NCI-H2196 (cell line): Measurements from ENCODE around the gene HBG2.
"Not testable (repeated sequence)": the region's sequence is repeated elsewhere in the genome, so short reads cannot be mapped to it uniquely, and the experiment has no call there.

Experiments
- DNase-seq: peaks from one replicate; lab custom pipeline; 2025; ENCODE audit not compliant: unreplicated experiment; lab: John Stamatoyannopoulos, UW

HBG2 gene

DNA sequence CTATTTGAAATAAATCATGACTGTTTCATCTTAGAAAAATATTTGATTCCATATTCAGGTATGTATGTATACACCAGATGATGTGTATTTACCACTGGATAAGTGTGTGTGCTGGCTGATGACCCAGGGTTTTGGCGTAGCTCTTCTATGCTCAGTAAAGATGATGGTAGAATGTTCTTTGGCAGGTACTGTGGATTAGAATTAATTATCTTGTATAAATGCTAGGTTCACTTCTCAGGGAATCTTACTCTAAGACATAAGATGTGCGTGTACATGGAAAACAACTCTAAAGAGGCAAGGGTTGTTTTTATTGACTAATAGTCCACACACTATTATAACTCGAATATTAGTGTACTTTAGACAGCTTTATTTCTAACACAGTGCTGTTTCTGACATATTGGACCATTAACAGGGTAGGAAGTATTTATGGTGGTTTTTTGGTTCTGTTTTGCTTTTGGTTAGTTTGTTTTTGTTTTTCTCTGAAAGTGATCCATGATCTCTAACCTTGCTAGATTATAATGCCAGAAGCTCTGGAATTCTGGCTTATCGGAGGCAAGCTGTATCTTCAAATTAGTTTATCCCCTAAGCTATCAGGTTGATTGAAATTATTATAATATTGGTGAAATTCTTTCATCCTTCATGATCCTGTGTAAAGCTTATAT, 3.9 kb downstream of the HBG2 start:
- no peak for DNase-seq

GRCh38 chr11:5249807-5250396, 4.7 kb downstream of the HBG2 start, which contains the start of gene HBG1:
HBG1 (minus strand) TSS chr11:5249857; CDS start chr11:5249804, 53 bp downstream.
- not testable (repeated sequence) for DNase-seq

- not testable (repeated sequence) for DNase-seq
Observed at GRCh38 chr11:5248498-5248897, 6.1 kb downstream of the HBG2 start.

DNA sequence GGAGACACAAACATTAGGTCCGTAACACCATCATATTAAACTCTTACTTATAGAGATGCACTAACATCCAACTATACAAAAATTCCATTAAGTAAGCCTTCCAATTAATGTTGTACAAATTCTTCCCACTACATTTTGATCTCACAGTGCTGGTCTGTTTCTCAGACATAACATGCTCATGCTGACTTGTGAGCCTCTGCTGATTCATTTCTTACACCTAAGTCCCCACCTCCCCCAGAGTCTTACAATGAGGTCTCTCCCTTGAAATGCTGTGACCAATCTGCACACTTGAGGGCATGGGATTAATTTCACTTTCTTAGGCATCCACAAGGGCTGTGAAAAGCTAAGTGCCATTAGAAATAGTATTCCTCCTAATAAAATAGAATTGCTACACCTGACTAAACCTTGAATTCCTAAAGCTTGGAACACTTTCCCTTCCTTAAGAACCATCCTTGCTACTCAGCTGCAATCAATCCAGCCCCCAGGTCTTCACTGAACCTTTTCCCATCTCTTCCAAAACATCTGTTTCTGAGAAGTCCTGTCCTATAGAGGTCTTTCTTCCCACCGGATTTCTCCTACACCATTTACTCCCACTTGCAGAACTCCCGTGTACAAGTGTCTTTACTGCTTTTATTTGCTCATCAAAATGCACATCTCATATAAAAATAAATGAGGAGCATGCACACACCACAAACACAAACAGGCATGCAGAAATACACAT, 6.9 kb downstream of the HBG2 start:
- no peak for DNase-seq

- DNase-seq, result no peak
Observed at GRCh38 chr11:5246772-5247471, 7.7 kb downstream of the HBG2 start.

DNA sequence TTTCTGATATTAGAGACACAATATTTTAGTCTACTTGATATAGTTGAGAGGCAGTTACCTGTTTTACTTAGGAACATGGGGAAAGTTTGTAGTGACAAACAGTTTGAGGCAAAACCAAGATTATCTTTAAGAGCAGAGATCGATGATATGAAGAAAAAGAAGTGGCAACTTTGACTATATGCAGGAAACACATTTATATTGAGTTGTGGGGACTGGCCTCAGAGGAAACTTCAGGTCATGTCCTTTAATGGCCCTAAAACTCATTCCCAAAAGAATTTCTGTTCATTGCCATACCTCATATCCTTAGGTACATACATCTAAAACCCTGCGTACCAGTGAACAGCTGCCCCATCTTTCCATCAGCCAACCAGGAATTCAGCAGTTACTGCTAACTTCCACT, 9.4 kb downstream of the HBG2 start:
- no peak for DNase-seq

DNA sequence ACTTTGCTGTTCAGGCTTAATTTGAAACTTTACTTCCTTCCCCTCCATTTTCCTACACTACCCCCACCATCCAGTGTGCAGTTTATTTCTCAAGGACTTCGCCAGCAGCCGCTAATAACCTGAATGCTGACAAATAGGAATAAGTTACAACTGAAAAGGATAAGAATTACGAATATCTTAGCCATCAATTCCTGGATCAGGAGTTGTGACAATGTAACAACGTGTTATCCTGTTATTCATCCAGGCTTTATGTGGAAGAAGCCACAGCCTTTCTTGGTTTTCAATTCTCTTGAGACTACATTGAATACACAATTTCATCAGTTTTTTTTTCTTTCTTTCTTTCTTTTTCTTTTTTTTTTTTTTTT, 10.8 kb downstream of the HBG2 start:
- no peak for DNase-seq

GRCh38 chr11:5242933-5243815, 11.4 kb downstream of the HBG2 start:
- DNase-seq, result no peak

DNA sequence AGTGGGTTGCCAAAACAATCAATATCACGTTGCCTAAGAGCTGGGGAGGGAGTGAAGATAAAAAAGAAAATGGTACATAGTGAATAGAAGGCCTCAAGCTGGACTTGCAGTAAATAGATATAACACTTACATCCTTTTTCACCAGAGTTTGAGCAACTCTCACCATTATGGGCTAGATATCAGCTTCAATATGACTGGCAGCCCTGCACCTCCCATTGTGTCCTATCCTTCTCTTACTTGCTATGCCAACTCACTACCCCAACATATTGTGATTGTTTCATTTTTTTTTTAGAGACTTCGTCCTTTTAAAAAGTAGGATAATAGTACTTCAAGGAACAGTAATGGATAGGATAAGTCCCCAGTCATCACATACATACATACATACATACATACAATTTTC, 12.4 kb downstream of the HBG2 start:
- DNase-seq, result no peak

GRCh38 chr11:5241458-5241857, 13.1 kb downstream of the HBG2 start:
- DNase-seq, result no peak

DNA sequence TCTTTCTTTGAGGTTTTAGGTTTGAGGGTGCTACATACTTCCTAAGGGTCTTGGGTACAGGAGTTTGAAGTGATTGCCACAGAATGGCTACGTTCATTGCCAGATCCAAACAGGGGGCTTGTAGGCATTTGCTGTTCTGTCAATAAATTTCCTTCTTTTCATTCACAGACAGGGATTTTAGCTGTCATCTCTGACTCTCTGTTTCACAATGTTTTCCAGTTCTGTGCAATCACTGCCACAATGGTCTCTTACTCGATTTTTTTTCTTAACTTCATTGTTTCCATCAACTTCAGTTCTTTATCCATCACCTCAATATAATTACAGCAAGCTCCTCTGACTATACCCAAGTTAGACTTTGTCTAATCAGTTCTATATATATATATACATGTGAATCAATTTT, 14.1 kb downstream of the HBG2 start:
- no peak for DNase-seq

DNA sequence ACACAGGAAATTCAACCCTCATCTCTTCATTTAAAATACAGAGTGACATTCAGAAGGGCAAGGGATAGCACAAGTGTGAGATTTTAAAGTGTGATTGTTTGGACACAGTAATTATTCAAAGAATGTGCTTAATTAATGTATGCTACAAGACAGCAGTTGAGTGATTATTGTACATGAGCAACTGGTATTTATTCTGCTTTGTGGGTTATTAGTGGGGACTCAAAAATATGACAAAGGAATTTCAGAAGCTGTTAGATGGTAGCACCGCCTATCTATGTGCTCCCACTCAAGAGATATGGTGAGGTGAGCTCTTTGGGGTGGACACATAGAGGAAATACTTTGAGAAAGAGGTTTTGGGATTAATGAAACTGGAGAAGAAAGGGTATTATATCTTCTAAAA, 14.5 kb downstream of the HBG2 start:
- DNase-seq, result no peak

DNA sequence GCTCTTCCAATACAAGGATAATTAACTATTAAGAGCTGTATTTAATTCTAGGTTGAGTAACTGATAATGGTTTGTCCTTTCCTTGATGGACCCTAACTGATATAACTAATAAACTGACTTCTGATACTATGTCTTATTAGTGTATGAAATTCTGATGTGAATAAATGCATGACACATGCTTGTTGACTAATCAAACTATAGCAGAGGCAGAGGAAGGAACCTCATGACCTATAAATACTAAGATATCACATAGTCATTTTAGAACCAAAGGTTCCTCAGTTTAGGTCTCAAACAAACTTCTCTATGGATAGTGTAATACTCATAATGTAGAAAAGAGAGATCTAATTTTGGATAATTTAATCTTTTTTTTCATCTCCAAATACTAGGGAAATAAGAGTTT, 15.5 kb downstream of the HBG2 start:
- no peak for DNase-seq

GRCh38 chr11:5238486-5238885, 16.1 kb downstream of the HBG2 start:
- DNase-seq, result no peak

DNA sequence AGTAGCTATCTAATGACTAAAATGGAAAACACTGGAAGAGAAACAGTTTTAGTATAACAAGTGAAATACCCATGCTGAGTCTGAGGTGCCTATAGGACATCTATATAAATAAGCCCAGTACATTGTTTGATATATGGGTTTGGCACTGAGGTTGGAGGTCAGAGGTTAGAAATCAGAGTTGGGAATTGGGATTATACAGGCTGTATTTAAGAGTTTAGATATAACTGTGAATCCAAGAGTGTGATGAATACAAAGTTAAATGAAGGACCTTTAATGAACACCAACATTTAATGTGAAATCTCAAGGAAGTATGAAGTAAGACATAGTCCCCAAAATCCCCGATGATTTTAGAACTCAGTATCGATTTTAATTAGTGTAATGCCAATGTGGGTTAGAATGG, 17.2 kb downstream of the HBG2 start:
- no peak for DNase-seq

DNA sequence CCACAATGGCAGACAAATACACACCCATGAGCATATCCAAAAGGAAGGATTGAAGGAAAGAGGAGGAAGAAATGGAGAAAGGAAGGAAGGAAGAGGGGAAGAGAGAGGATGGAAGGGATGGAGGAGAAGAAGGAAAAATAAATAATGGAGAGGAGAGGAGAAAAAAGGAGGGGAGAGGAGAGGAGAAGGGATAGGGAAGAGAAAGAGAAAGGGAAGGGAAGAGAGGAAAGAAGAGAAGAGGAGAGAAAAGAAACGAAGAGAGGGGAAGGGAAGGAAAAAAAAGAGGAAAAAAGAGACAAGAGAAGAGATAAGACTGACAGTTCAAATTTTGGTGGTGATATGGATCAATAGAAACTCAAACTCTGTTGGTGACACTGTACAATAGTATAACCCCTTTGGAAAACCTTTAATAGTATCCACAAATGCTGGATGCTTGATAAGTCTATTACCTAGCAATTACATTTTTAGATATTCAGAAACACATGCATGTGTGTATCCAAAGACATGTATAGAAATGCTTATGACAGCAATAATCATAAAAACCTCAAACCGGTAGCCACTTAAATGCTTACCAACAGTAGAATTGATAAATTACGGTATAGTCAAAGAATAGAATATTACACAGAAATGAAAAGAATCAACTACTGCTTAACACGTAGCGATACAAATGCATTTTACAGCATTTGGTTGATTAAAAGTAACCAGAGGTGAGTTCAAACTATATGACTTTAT, 19.1 kb downstream of the HBG2 start:
- no peak for DNase-seq

DNA sequence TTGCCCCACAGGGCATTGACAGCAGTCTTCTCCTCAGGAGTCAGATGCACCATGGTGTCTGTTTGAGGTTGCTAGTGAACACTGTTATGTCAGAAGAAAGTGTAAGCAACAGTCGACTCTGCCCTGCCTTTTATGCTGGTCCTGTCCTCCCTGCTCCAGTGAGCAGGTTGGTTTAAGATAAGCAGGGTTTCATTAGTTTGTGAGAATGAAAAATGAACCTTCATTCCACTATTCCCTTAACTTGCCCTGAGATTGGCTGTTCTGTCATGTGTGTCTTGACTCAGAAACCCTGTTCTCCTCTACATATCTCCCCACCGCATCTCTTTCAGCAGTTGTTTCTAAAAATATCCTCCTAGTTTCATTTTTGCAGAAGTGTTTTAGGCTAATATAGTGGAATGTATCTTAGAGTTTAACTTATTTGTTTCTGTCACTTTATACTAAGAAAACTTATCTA, 20.2 kb downstream of the HBG2 start, which contains the start of gene HBD:
TSS of gene HBD (minus strand) at position 103 of the 454 bp plus-strand sequence. CDS start at position 53, 50 bp downstream.
- no peak for DNase-seq

DNA sequence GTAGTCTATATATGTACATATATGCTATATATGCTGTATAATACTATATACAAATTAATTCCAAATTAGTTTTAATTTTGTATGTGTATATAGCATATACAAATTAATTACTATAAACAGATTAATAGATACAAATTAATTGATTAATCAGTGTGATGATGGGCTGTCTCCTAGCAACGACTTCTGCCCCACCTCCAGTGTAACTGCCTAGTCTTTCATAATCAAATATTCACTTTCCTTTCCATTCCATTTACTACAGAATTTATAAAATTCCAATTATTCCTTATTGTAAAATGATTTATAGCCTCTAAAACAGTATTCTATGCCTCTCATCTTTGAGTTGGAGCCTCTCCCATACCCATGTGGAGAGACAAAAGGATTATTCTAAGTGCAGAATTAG, 21.3 kb downstream of the HBG2 start:
- DNase-seq, result no peak

- DNase-seq, result no peak
Observed at GRCh38 chr11:5232821-5233220, 21.8 kb downstream of the HBG2 start.

DNA sequence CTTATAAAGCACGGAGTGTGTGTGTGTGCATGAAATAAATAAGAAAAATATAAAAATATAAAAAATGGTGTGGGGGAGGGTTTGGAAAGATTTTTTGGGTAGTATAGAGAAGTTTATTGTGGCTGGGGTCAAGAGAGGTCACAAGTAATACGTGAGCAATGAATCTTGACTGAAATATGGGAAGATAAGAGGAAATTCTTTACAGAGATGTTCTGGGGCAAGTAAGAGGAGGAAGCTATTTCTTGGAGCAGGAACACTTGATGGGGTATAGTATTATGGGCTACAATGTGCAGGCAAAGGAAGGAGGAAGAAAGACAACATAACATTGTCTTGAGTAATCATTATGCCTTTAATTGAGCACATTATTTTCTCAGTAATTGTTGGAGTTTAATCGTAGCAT, 22.4 kb downstream of the HBG2 start:
- no peak for DNase-seq
